ENCODE data around the gene UTP4.

The UTP4 gene

GRCh38 chr16:69132424-69133252 is at the start of gene UTP4, which contains the start of gene CHTF8:
Gene UTP4, plus strand, starts transcription at chr16:69132649. Its CDS starts 811 bp downstream, at chr16:69133460.
Gene CHTF8, minus strand, starts transcription at chr16:69132588. Its CDS starts 11,130 bp downstream, at chr16:69121458.
- DNase-seq (ENCODE audit: low read depth in 3 of 3): peak; percentile 75 to 87 (median 77)

GRCh38 chr16:69083306-69083941 is 49.0 kb upstream of the UTP4 start:
- no peak for DNase-seq (ENCODE audit: low read depth in 3 of 3)

GRCh38 chr16:69084289-69084688 is 48.2 kb upstream of the UTP4 start:
- no peak for DNase-seq (ENCODE audit: low read depth in 3 of 3)

GRCh38 chr16:69085032-69085695 is 47.3 kb upstream of the UTP4 start:
- no peak for DNase-seq (ENCODE audit: low read depth in 3 of 3)

- no peak for DNase-seq (ENCODE audit: low read depth in 3 of 3)
Observed at GRCh38 chr16:69087161-69087581, 45.3 kb upstream of the UTP4 start.

- no peak for DNase-seq (ENCODE audit: low read depth in 3 of 3)
Observed at GRCh38 chr16:69088684-69089083, 43.8 kb upstream of the UTP4 start.

GRCh38 chr16:69089091-69089910 is 43.1 kb upstream of the UTP4 start:
- DNase-seq (ENCODE audit: low read depth in 3 of 3): peak in 1 of 3 experiments; percentile 24

- DNase-seq (ENCODE audit: low read depth in 3 of 3): no peak
Observed at GRCh38 chr16:69093974-69094373, 38.5 kb upstream of the UTP4 start.

GRCh38 chr16:69094501-69094900 is 37.9 kb upstream of the UTP4 start:
- DNase-seq (ENCODE audit: low read depth in 3 of 3): no peak

GRCh38 chr16:69095193-69095592 is 37.3 kb upstream of the UTP4 start:
- DNase-seq (ENCODE audit: low read depth in 3 of 3): no peak

GRCh38 chr16:69100071-69100691 is 32.3 kb upstream of the UTP4 start:
- DNase-seq (ENCODE audit: low read depth in 3 of 3): no peak

GRCh38 chr16:69105501-69106361 is 26.7 kb upstream of the UTP4 start, which contains the start of gene HAS3:
Gene HAS3, plus strand, starts transcription at chr16:69105653. Its CDS starts 3,743 bp downstream, at chr16:69109396.
- peak in 1 of 3 experiments; percentile 41 for DNase-seq (ENCODE audit: low read depth in 3 of 3)

- no peak for DNase-seq (ENCODE audit: low read depth in 3 of 3)
Observed at GRCh38 chr16:69106491-69107315, 25.7 kb upstream of the UTP4 start.

- DNase-seq (ENCODE audit: low read depth in 3 of 3): no peak
Observed at GRCh38 chr16:69107316-69107962, 25.0 kb upstream of the UTP4 start.

- DNase-seq (ENCODE audit: low read depth in 3 of 3): no peak
Observed at GRCh38 chr16:69108064-69108904, 24.2 kb upstream of the UTP4 start.

- DNase-seq (ENCODE audit: low read depth in 3 of 3): no peak
Observed at GRCh38 chr16:69108905-69109252, 23.6 kb upstream of the UTP4 start.

GRCh38 chr16:69109486-69110270 is 22.8 kb upstream of the UTP4 start:
- no peak for DNase-seq (ENCODE audit: low read depth in 3 of 3)

Measured in stimulated activated CD4-positive, alpha-beta T cell treated with anti-CD3 and anti-CD28 coated beads, TNF-alpha, amount 100 ng/mL, for 24 hours (primary cell).